Fibroblast of lung (primary cell): ENCODE measurements around the gene CD164L2. TPM values are rescaled to one million over a fixed set of nuclear protein-coding genes. Genes with fewer than 3 reads are reported as not detected.

ENCODE experiments used
- DNase-seq, 2 donors: peaks; one replicate each; pipeline versions ENCODE4 v3.0.0 to v3.0.0-alpha.2; 2010; ENCODE audit warnings: low read depth in 2 of 2
- H2AFZ ChIP-seq: 2 replicates; pipeline ENCODE4 v1.5.1; 2012; ENCODE audit warnings: low read length, control low read depth, inconsistent platforms
- H3K27ac ChIP-seq: 2 replicates; pipeline ENCODE4 v1.5.1; 2011; ENCODE audit warnings: low read length, control low read depth; ENCODE audit not compliant: insufficient read depth
- H3K27me3 ChIP-seq: 2 replicates; pipeline ENCODE4 v1.5.1; 2011; ENCODE audit warnings: mild to moderate bottlenecking, low read length; ENCODE audit not compliant: control insufficient read depth, insufficient read depth
- H3K36me3 ChIP-seq: 2 replicates; pipeline ENCODE4 v1.5.1; 2011; ENCODE audit warnings: low read length; ENCODE audit not compliant: control insufficient read depth, insufficient read depth
- H3K4me1 ChIP-seq: 2 replicates; pipeline ENCODE4 v1.5.1; 2011; ENCODE audit warnings: low read length; ENCODE audit not compliant: control insufficient read depth, insufficient read depth; ENCODE audit errors: extremely low read depth
- H3K4me2 ChIP-seq: 2 replicates; pipeline ENCODE4 v1.5.1; 2011; ENCODE audit warnings: low read length, control low read depth; ENCODE audit not compliant: insufficient read depth; ENCODE audit errors: extremely low read depth
- H3K4me3 ChIP-seq, 4 experiments: fragments of 200-600 bp in 1 of 4; sonication (generic) in 1 of 4; replicated peaks in 1 of 4; 2 replicates each; pipeline ENCODE4 v1.5.1; 2011 to 2016; ENCODE audit warnings: low read length in 4 of 4, low read depth in 3 of 4, mild to moderate bottlenecking in 3 of 4, control low read depth in 2 of 4, inconsistent platforms in 1 of 4, mixed read lengths in 1 of 4; ENCODE audit not compliant: insufficient read depth in 1 of 4; ENCODE audit errors: control extremely low read depth in 1 of 4
- H3K79me2 ChIP-seq: 2 replicates; pipeline ENCODE4 v1.5.1; 2012; ENCODE audit warnings: mild to moderate bottlenecking, low read length, inconsistent platforms; ENCODE audit not compliant: control insufficient read depth, insufficient read depth
- H3K9ac ChIP-seq: 2 replicates; pipeline ENCODE4 v1.5.1; 2011; ENCODE audit warnings: mild to moderate bottlenecking, low read length, control low read depth; ENCODE audit not compliant: insufficient read depth
- H3K9me3 ChIP-seq: 2 replicates; pipeline ENCODE4 v1.5.1; 2012; ENCODE audit warnings: low read depth, low read length; ENCODE audit not compliant: control insufficient read depth, insufficient read depth
- H4K20me1 ChIP-seq: 2 replicates; pipeline ENCODE4 v1.5.1; 2011; ENCODE audit warnings: low read length; ENCODE audit not compliant: control insufficient read depth, insufficient read depth; ENCODE audit errors: extremely low read depth
- CTCF ChIP-seq, 2 donors: IDR thresholded peaks in 1 of 2; conservative IDR thresholded peaks in 1 of 2; 1 replicate in 1 of 2; 2 replicates in 1 of 2; pipeline ENCODE4 v1.5.1; 2011 to 2012; ENCODE audit warnings: low read length in 2 of 2, control low read depth in 1 of 2, inconsistent platforms in 1 of 2, low read depth in 1 of 2, mild to moderate bottlenecking in 1 of 2
- EZH2 ChIP-seq: IDR thresholded peaks from 2 replicates; pipeline ENCODE4 v1.5.1; 2012; ENCODE audit warnings: low read length, control low read depth, mild to moderate bottlenecking; ENCODE audit errors: missing control alignments
- polyA plus RNA-seq, 2 donors: library from polyadenylated mRNA; depleted of rRNA in 1 of 2; stranded (reverse) in 1 of 2; unstranded in 1 of 2; fragments of >200 nt; gene quantifications; 2 replicates each; pipeline ENCODE4 v1.2.1, GENCODE V29; 2011 to 2012; ENCODE audit warnings: missing spikeins in 1 of 2
- total RNA-seq: library from RNA; depleted of rRNA; stranded (reverse); fragments of >200 nt; gene quantifications from 2 replicates; pipeline ENCODE4 v1.2.1, GENCODE V29; 2014

The CD164L2 gene
- total and polyA plus RNA-seq, 2 donors (not counting 1 experiment from before 2014, with no cell fraction given), result not detected

- Histone ChIP-seq H2AFZ (no peak within 1 kb of the TSS), H3K4me1 (no peaks in the 10 kb centered on the region), H3K4me3 (no peak within 1 kb of the TSS), H3K9ac (no peak within 1 kb of the TSS), H4K20me1 (no peaks in the 10 kb centered on the region), H3K27ac (no peak within 1 kb of the TSS), H3K36me3 (no peaks in the 10 kb centered on the region), H3K9me3 (no peaks in the 10 kb centered on the region), H3K4me2 (no peak within 1 kb of the TSS), H3K79me2 (no peaks in the 10 kb centered on the region), H3K27me3 (peaks cover 4% of the 10 kb centered on the region)
- no peak for DNase-seq
- TF ChIP-seq EZH2, result no peak
- no peak for TF ChIP-seq CTCF (conservative IDR thresholded peaks at IDR 0.05 in 1 of 2, IDR thresholded peaks at IDR 0.05 in 1 of 2; ENCODE audit: low read depth in 1 of 2, low read length in 2 of 2)
These were observed 8.6 kb downstream of the CD164L2 start, which contains the start of gene FCN3 for GRCh38 chr1:27374362-27375086. TSS of gene FCN3 (minus strand) at chr1:27374824. CDS start at chr1:27374818, 6 bp downstream.

- Histone ChIP-seq H4K20me1 (no peaks in the 10 kb centered on the region), H3K36me3 (no peaks in the 10 kb centered on the region), H3K4me2 (no peak overlapping the region), H3K9ac (no peak overlapping the region), H3K4me1 (no peaks in the 10 kb centered on the region), H3K9me3 (no peaks in the 10 kb centered on the region), H3K27me3 (peaks cover 4% of the 10 kb centered on the region), H3K27ac (no peak overlapping the region), H3K79me2 (no peaks in the 10 kb centered on the region), H2AFZ (no peak overlapping the region), H3K4me3 (no peak overlapping the region)
- peak in 1 of 2 donors; percentile 31 for TF ChIP-seq CTCF (conservative IDR thresholded peaks at IDR 0.05 in 1 of 2, IDR thresholded peaks at IDR 0.05 in 1 of 2; ENCODE audit: low read depth in 1 of 2, low read length in 2 of 2)
- no peak for TF ChIP-seq EZH2
- no peak for DNase-seq
These were observed 10.1 kb downstream of the CD164L2 start for GRCh38 chr1:27372808-27373690.
